Activated effector memory CD4-positive, alpha-beta T cell treated with Interleukin-2 at 50 U/mL for 16 hours (primary cell): Measurements from ENCODE around the gene RSBN1L.
A peak's percentile ranks its signal among the peaks of the same experiment; 100 is the strongest.
"Not testable (repeated sequence)": the region's sequence is repeated elsewhere in the genome, so short reads cannot be mapped to it uniquely, and the experiment has no call there.

ENCODE experiments used
- DNase-seq: peaks from one replicate; pipeline ENCODE4 v3.0.0-alpha.2; 2020

The RSBN1L gene

GRCh38 chr7:77696057-77696642 is at the start of gene RSBN1L:
TSS of gene RSBN1L (plus strand) at chr7:77696459. CDS start at chr7:77696470, 11 bp downstream.
- DNase-seq, result peak; percentile 98

- no peak for DNase-seq
Measured at GRCh38 chr7:77648742-77649338, 47.4 kb upstream of the RSBN1L start.

GRCh38 chr7:77649716-77650349 is 46.4 kb upstream of the RSBN1L start:
- no peak for DNase-seq

GRCh38 chr7:77651575-77652162 is 44.6 kb upstream of the RSBN1L start:
- no peak for DNase-seq

GRCh38 chr7:77652826-77653225 is 43.4 kb upstream of the RSBN1L start:
- not testable (repeated sequence) for DNase-seq

- DNase-seq, result no peak
Measured at GRCh38 chr7:77653572-77653971, 42.7 kb upstream of the RSBN1L start.

GRCh38 chr7:77655356-77655755 is 40.9 kb upstream of the RSBN1L start:
- no peak for DNase-seq

- no peak for DNase-seq
Measured at GRCh38 chr7:77655836-77656455, 40.3 kb upstream of the RSBN1L start.

- no peak for DNase-seq
Measured at GRCh38 chr7:77657427-77658224, 38.6 kb upstream of the RSBN1L start.

- DNase-seq, result no peak
Measured at GRCh38 chr7:77658928-77659327, 37.3 kb upstream of the RSBN1L start.

- DNase-seq, result no peak
Measured at GRCh38 chr7:77661816-77662215, 34.4 kb upstream of the RSBN1L start.

GRCh38 chr7:77662869-77663268 is 33.4 kb upstream of the RSBN1L start:
- DNase-seq, result no peak

- no peak for DNase-seq
Measured at GRCh38 chr7:77664715-77665114, 31.5 kb upstream of the RSBN1L start.

GRCh38 chr7:77665161-77665560 is 31.1 kb upstream of the RSBN1L start:
- DNase-seq, result no peak

GRCh38 chr7:77667459-77668086 is 28.7 kb upstream of the RSBN1L start:
- DNase-seq, result no peak

GRCh38 chr7:77674878-77675277 is 21.4 kb upstream of the RSBN1L start:
- DNase-seq, result no peak

GRCh38 chr7:77679608-77680007 is 16.7 kb upstream of the RSBN1L start:
- no peak for DNase-seq

- DNase-seq, result no peak
Measured at GRCh38 chr7:77680266-77680665, 16.0 kb upstream of the RSBN1L start.

GRCh38 chr7:77684030-77684429 is 12.2 kb upstream of the RSBN1L start:
- no peak for DNase-seq

- DNase-seq, result no peak
Measured at GRCh38 chr7:77685233-77685632, 11.0 kb upstream of the RSBN1L start.

GRCh38 chr7:77687100-77687746 is 9.0 kb upstream of the RSBN1L start:
- no peak for DNase-seq

GRCh38 chr7:77687747-77688144 is 8.5 kb upstream of the RSBN1L start:
- DNase-seq, result no peak
